Measurements from ENCODE around the gene CSH2. TPM values are rescaled to one million over a fixed set of nuclear protein-coding genes. Genes with fewer than 3 reads are reported as not detected.
"Not testable (repeated sequence)": the region's sequence is repeated elsewhere in the genome, so short reads cannot be mapped to it uniquely, and the experiment has no call there.

Gene CSH2
- total RNA-seq, 2 experiments from 2014 or later, result not detected

DNA sequence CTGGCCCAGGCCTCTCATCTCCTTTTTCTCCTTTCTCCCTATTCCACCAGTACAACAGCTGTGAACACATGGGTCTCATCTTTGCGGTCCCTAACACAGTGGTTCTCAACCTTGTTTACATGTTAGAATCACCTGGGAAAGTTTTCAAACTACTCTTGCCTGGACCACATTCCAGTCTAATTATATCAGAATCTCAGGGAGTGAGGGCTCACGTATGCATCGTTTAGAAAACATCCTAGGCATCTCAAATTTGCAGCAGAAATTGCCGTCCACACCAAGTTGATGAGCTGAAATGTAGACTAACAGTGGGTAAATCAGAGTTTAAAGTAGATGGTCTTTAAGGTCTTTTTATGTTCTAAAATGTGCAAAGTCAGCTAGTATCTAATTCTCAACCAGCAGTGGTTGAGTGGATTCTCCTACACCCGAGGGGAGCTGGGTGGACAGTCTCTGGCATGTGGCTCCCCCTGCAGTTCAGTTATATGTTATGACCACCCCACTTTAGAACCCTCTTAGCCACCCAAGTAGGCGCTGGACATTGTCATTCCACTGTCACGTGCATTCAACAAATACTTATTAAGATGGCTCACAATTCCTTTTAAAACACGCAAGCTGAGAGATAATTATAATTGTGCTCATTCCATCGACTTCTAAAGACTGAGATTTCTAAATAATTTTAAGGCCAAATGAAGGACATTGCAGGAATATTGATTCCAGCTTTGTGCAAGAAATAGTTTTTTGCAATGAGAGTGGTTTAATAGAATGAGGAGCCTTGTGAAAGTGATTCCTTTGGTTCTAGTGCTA, 3.8 kb downstream of the CSH2 start:
- CTCF ChIA-PET, result interaction anchor here (1.2 to 1.7 kb wide), 2 partner anchors 18 to 121 kb away, joined by 3 to 6 read pairs; no protein-coding TSS in a partner anchor

DNA sequence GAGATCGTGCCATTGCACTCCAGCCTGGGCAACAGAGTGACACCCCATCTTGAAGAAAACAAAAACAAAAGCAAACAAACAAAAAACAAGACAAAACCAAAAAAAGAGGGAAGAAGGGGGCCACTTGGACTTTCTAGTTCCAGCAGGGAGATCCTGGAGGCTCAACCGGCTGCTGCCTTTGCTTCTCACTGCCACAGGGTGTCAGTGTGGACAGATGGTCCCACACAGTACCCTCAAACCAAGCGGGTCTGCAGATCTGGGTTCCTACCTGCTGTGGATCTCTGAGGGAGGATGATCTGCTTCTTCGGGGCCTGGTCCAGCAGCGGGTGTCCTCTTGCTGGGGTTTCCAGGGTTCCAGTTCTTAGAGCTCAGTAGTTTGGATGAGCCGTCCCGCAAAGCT, 6.9 kb downstream of the CSH2 start:
- CTCF ChIA-PET, result interaction anchor here (0.7 to 5.3 kb wide), 19 partner anchors 9 to 293 kb away, joined by 3 to 34 read pairs (median 4); partner anchors contain the start of genes GH2 and ICAM2
- not testable (repeated sequence) for H3K36me3 Mint-ChIP-seq; H3K4me3 Mint-ChIP-seq; DNase-seq; H3K27ac Mint-ChIP-seq; ATAC-seq; H3K9me3 Mint-ChIP-seq (ENCODE audit: low read depth); H3K4me1 Mint-ChIP-seq
- peaks cover 31% of the 10 kb centered on the region for H3K27me3 Mint-ChIP-seq

More for the DNA sequence above, 3.8 kb downstream of the CSH2 start:
- H3K36me3 Mint-ChIP-seq; H3K4me1 Mint-ChIP-seq; H3K9me3 Mint-ChIP-seq (ENCODE audit: low read depth); H3K27ac Mint-ChIP-seq; DNase-seq; H3K4me3 Mint-ChIP-seq; ATAC-seq: not testable (repeated sequence)
- H3K27me3 Mint-ChIP-seq, result peaks cover 24% of the 10 kb centered on the region

DNA sequence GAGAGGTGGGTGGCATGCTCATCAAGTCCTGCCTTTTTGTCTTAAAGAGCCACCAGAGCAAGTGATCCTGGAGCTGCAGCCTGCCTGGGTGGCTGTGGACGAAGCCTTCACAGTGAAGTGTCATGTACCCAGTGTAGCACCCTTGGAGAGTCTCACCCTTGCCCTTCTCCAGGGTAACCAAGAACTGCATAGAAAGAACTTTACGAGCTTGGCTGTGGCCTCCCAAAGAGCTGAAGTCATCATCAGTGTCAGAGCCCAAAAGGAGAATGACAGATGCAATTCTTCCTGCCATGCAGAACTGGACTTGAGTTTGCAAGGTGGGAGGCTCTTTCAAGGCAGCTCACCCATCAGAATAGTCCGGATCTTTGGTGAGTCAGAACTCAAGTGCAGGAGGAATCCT, 14.2 kb downstream of the CSH2 start:
- Mint-ChIP-seq H3K27me3 (peaks cover 38% of the 10 kb centered on the region), H3K36me3 (no peaks in the 10 kb centered on the region), H3K9me3 (ENCODE audit: low read depth) (no peaks in the 10 kb centered on the region), H3K4me3 (no peak overlapping the region), H3K27ac (no peak overlapping the region), H3K4me1 (no peaks in the 10 kb centered on the region)
- DNase-seq, result no peak
- CTCF ChIA-PET, result interaction anchor here (0.8 to 2.7 kb wide), 4 partner anchors 11 to 172 kb away, joined by 3 to 15 read pairs (median 6); partner anchors contain the start of gene GH2
- ATAC-seq, result no peak

DNA sequence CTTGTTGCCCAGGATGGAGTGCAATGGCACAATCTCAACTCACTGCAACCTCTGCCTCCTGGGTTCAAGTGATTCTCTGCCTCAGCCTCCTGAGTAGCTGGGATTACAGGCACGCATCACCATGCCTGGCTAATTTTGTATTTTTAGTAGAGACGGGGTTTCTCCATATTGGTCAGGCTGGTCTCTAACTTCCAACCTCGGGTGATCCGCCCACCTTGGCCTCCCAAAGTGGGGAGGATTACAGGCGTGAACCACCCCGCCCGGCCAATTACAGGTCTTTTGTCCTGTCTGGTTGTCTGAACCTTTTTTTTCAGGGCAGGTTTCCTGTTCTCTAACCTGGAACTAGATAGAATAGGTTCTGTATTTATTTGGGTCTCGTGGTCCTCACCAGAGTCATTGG, 17.1 kb downstream of the CSH2 start:
- peaks cover 40% of the 10 kb centered on the region for H3K27me3 Mint-ChIP-seq
- not testable (repeated sequence) for H3K4me1 Mint-ChIP-seq; H3K4me3 Mint-ChIP-seq; ATAC-seq; H3K9me3 Mint-ChIP-seq (ENCODE audit: low read depth); H3K36me3 Mint-ChIP-seq; H3K27ac Mint-ChIP-seq
- CTCF ChIA-PET, result interaction anchor here (1.5 kb wide), 1 partner anchor 9 kb away, joined by 3 read pairs; no protein-coding TSS in a partner anchor
- peak; percentile 19 for DNase-seq

DNA sequence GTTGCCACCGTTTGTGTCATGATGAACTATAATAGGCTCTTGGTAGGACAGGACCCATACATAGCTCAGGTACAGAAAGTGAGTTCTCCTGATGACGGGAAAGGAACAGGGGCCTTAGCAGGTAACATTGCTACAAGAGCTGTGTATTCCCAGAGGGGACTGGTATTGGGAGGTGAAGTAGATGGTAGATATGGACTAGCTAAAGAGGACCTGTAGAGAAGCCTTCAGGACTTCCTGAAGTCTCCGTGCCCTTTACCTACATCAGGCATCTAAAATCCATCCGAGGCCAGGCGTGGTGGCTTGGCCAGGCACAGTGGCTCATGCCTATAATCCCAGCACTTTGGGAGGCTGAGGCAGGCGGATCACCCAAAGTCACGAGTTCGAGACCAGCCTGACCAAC, 18.3 kb downstream of the CSH2 start:
- Mint-ChIP-seq H3K4me3 (no peak overlapping the region), H3K9me3 (ENCODE audit: low read depth) (no peaks in the 10 kb centered on the region), H3K4me1 (no peaks in the 10 kb centered on the region), H3K27ac (no peak overlapping the region), H3K27me3 (peaks cover 37% of the 10 kb centered on the region), H3K36me3 (no peaks in the 10 kb centered on the region)
- CTCF ChIA-PET, result interaction anchor here (0.7 to 1.7 kb wide), 4 partner anchors 8 to 13 kb away, joined by 3 to 9 read pairs (median 3); no protein-coding TSS in a partner anchor
- no peak for ATAC-seq
- peak; percentile 14 for DNase-seq

DNA sequence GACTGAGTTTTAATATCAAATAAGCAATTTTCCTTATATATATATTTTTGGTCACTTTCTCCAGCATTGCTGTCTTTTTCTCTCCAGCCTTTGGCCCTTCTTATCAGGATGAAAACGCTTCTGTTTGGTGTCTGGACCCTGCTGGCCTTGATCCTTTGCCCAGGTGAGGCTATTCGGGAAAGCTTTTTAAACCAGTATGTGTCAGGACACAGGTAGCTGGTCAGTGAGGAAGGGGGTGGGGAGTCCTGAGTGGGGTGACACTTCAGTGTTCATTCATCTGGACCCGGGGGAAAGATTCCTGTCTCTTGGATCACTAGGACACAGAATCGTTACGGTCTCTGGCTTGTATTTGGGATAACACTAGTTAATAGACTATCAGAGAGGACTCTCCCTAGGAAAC, 18.8 kb downstream of the CSH2 start:
- no peak for ATAC-seq
- no peaks in the 10 kb centered on the region for H3K9me3 Mint-ChIP-seq (ENCODE audit: low read depth)
- H3K27me3 Mint-ChIP-seq, result peaks cover 35% of the 10 kb centered on the region
- CTCF ChIA-PET, result interaction anchor here (0.7 to 1.7 kb wide), 3 partner anchors 11 to 13 kb away, joined by 3 to 9 read pairs (median 3); no protein-coding TSS in a partner anchor
- no peak overlapping the region for H3K4me3 Mint-ChIP-seq
- H3K4me1 Mint-ChIP-seq, result peaks cover 3% of the 10 kb centered on the region
- peak; percentile 35 for DNase-seq
- H3K27ac Mint-ChIP-seq, result no peak overlapping the region
- no peaks in the 10 kb centered on the region for H3K36me3 Mint-ChIP-seq

DNA sequence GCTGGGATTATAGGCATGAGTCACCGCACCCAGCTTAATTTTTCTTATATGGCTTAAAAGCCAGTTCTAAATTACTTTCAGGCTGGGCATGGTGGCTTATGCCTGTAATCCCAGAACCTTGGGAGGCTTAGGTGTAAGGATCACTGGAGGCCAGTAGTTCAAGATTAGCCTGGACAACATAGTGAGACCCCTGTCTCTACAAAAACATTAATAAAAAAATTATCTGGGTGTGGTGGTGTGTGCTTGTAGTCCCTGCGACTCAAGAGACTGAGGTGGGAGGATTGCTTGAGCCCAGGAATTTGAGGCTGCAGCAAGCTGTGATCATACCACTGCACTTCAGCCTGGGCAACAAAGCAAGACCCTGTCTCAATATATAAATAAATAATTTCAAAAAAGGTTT, 20.2 kb downstream of the CSH2 start:
- CTCF ChIA-PET, result interaction anchor here (2.7 kb wide), 1 partner anchor 12 kb away, joined by 15 read pairs; no protein-coding TSS in a partner anchor
- peak; percentile 15 for DNase-seq
- H3K4me3 Mint-ChIP-seq, result no peak overlapping the region
- H3K9me3 Mint-ChIP-seq (ENCODE audit: low read depth), result peaks cover 2% of the 10 kb centered on the region
- H3K27me3 Mint-ChIP-seq, result peaks cover 28% of the 10 kb centered on the region
- peaks cover 3% of the 10 kb centered on the region for H3K36me3 Mint-ChIP-seq
- ATAC-seq, result no peak
- H3K27ac Mint-ChIP-seq, result no peak overlapping the region
- H3K4me1 Mint-ChIP-seq, result peaks cover 14% of the 10 kb centered on the region

DNA sequence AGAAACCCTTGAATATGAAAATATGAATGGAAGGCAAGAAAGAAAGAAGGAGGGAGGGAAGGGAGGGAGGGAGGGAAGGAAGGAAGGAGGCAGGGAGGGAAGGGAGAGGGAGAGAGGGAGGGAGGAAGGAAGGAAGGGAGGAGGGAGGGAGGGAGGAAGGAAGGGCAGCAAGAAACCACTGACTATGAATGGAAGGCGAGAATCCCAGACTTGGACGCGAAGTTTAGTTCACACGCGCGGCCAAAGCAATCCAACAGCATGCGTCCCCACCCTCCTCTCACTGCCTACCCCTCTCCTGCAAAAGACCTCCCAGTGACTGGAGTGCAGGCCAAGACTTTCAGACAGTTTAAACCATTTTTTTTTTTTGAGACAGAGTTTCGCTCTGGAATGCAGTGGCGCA, 23.1 kb downstream of the CSH2 start:
- peaks cover 21% of the 10 kb centered on the region for H3K4me1 Mint-ChIP-seq
- DNase-seq (peak; percentile 36), ATAC-seq (no peak)
- peaks cover 10% of the 10 kb centered on the region for H3K36me3 Mint-ChIP-seq
- CTCF ChIA-PET, result interaction anchor here (0.9 to 2.7 kb wide), 2 partner anchors 15 to 35 kb away, joined by 4 to 15 read pairs; no protein-coding TSS in a partner anchor
- H3K9me3 Mint-ChIP-seq (ENCODE audit: low read depth), result peaks cover 6% of the 10 kb centered on the region
- H3K4me3 Mint-ChIP-seq, result no peak overlapping the region
- H3K27me3 Mint-ChIP-seq, result peaks cover 21% of the 10 kb centered on the region
- no peak overlapping the region for H3K27ac Mint-ChIP-seq

DNA sequence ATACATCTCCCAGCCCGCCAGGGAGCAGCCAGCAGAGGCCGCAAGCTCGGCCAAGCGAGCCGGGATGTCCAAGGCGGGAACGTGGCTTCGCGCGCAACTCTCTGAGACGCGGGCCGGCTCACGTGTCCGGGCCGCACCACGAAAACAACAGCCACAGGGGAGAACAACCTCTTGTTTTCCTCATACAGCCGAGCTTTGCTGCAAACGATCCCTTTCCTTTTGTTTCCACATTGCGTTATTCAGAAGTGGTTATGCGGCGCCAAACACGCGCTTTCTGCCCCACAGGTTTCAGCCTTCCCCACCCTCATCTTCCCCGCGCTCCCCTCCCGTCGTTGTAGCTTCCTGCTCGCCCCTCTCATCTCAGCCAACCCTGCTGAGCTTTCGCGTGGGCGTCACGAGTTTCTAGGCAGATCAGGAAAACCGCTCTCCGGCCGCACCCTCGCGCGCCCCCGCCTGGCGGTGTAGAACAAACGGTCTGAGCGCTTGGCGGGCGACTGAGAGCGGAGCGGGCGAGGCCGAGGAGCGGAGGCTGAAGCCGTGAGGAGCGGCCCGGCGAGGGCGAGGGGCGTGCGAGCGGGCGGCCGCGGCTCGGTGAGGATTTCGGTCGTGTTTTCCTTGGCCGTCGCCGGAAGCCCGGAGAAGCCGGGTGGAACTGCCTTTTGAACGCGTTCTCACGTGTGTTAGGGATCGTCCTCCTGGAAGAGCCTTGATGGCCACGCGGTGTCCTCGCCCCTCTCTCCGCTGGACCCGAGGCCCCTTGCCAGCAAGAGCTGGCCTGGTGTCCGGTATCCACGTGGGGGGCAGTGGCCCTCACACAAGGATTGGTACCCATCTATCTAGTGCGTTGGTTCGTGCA, 24.4 kb downstream of the CSH2 start:
- peak; percentile 96 for DNase-seq
- H3K36me3 Mint-ChIP-seq, result peaks cover 10% of the 10 kb centered on the region
- CTCF ChIA-PET, result interaction anchor here (0.6 to 1.9 kb wide), 36 partner anchors 9 to 647 kb away, joined by 3 to 34 read pairs (median 4); partner anchors contain the start of genes CCDC47, CD79B, DDX42 and GH2
- H3K27me3 Mint-ChIP-seq, result peaks cover 11% of the 10 kb centered on the region
- peak overlapping the region; percentile 59 for H3K4me3 Mint-ChIP-seq
- H3K27ac Mint-ChIP-seq, result peak overlapping the region; percentile 88
- peaks cover 24% of the 10 kb centered on the region for H3K4me1 Mint-ChIP-seq
- H3K9me3 Mint-ChIP-seq (ENCODE audit: low read depth), result peaks cover 6% of the 10 kb centered on the region
- peak; percentile 97 for ATAC-seq

DNA sequence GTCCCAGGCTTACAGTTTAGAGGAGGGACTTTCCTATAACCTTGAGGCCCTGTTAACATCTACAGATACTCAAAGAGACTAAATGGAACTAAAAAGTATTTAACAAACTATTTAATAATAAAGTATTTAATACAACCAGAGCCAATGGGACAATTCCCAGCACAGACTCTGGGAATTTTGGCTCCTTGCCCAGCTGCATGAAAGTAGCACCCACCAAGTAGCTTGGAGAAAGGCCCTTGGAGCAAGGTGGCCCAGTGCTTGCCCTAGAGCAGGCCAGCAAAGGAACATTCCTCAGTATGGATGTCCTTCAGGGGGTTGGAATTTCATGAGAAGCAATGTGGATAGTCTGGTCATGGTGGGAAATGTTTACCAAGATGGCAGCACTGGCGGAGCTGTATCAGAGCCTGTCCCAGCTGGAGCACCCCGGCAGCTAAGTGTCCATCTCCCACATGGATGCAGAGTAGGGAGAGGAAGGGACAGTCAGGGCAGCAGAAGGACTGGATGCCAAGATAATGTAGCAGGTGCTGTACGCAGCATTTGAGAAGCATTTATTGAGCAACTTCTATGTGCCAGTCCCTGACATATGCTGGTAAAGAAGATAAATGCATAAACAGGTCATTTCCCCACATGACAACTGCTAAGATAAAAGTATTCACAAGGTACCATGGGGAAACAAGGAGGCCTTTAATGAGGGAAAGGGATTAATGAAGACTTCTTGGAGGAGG, 25.8 kb downstream of the CSH2 start:
- H3K4me1 Mint-ChIP-seq, result peaks cover 28% of the 10 kb centered on the region
- DNase-seq, result no peak
- peak overlapping the region; percentile 42 for H3K27ac Mint-ChIP-seq
- H3K4me3 Mint-ChIP-seq, result no peak overlapping the region
- peaks cover 10% of the 10 kb centered on the region for H3K36me3 Mint-ChIP-seq
- H3K9me3 Mint-ChIP-seq (ENCODE audit: low read depth), result peaks cover 6% of the 10 kb centered on the region
- CTCF ChIA-PET, result interaction anchor here (1.1 to 1.9 kb wide), 8 partner anchors 8 to 179 kb away, joined by 3 to 34 read pairs (median 14); partner anchors contain the start of genes CCDC47, DDX42 and GH2
- H3K27me3 Mint-ChIP-seq, result peaks cover 10% of the 10 kb centered on the region
- ATAC-seq, result no peak

DNA sequence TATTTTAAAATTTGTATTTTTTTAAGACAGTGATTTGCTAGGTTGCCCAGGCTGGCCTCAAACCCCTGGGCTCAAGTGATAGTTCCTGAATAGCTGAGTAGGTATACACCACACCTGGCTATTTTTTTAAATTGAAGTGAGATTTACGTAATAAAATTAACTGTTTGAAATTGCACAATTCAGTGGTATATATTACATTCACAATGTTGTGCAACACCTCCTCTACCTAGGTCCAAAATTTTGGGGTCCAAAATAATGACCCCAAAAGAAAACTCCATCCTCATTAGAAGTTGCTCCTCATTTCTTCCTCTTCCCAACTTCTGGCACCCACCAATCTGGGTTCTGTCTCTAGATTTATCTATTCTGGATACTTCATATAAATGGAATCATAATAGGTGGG, 28.0 kb downstream of the CSH2 start:
- H3K27me3 Mint-ChIP-seq, result peaks cover 4% of the 10 kb centered on the region
- no peak overlapping the region for H3K4me3 Mint-ChIP-seq
- peaks cover 16% of the 10 kb centered on the region for H3K36me3 Mint-ChIP-seq
- CTCF ChIA-PET, result interaction anchor here (1.5 kb wide), 1 partner anchor 148 kb away, joined by 3 read pairs; no protein-coding TSS in a partner anchor
- H3K9me3 Mint-ChIP-seq (ENCODE audit: low read depth), result peaks cover 6% of the 10 kb centered on the region
- DNase-seq (no peak), ATAC-seq (no peak)
- peaks cover 38% of the 10 kb centered on the region for H3K4me1 Mint-ChIP-seq
- no peak overlapping the region for H3K27ac Mint-ChIP-seq

DNA sequence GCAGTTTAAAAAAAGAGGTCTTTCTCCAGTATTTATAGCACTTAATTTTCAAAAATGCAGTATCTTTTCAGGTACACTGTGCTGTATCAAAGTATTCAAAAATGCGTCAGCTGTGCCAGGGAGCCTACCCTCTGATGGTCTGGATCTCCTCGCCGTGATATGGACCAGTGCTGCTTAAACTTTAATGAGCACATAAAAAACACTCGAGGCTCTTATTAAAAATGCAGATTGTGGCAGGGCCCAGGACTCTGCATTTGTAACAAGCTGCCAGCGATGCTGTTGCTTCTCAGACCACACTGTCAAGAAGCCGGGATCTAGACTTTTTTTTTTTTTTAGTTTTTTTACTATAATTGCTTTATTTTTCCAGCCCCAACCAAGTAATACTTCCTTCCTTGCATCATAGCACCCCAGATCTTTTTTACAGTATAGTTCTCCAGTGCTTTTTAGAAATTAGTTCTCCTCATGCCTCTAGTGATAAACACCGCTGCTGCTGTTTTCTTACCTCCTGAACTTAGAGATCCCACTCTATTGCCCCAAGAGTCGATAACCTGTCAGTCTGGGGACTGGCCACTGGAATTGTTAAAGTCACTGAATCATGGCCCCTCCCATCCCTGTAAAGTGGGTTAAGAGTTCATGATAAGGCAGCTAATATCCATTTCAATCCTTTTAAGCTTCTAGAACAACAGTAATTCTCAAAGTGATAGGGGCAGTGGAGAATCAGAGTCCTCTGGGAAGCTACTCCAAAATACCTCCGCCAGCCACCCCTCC, 29.4 kb downstream of the CSH2 start:
- DNase-seq, result no peak
- Mint-ChIP-seq H3K27me3 (no peaks in the 10 kb centered on the region), H3K4me3 (peak overlapping the region; percentile 95), H3K36me3 (peaks cover 16% of the 10 kb centered on the region), H3K9me3 (ENCODE audit: low read depth) (peaks cover 6% of the 10 kb centered on the region), H3K4me1 (peaks cover 40% of the 10 kb centered on the region), H3K27ac (peak overlapping the region; percentile 94)
- ATAC-seq, result no peak
- CTCF ChIA-PET, result interaction anchor here (0.6 to 2.0 kb wide), 16 partner anchors 9 to 223 kb away, joined by 3 to 10 read pairs (median 3); partner anchors contain the start of genes CCDC47, DDX42, FTSJ3 and ICAM2
